IMR-90 (cell line): Measurements from ENCODE around the gene LSM14A. TPM values are rescaled to one million over a fixed set of nuclear protein-coding genes. Genes with fewer than 3 reads are reported as not detected.
A peak's percentile ranks its signal among the peaks of the same experiment; 100 is the strongest.

Experiments used
- ATAC-seq: fragments of 200-7000 bp; cut with Tn5 transposase; 2 replicates; pipeline ENCODE4 v1.9.1; 2020; ENCODE audit warnings: low read depth, mild to moderate bottlenecking, moderate library complexity
- BruUV-seq: library from RNA; stranded (reverse); fragments of 400-500 nt; replicated peaks from 2 replicates; lab custom pipeline; 2021; lab: Mats Ljungman, UMichigan
- CTCF ChIA-PET: fragments of 300-600 bp; formaldehyde crosslinking; extraction: SDS; loops from one replicate; lab custom pipeline; 2021; ENCODE audit warnings: antibody characterized with exemption; lab: Yijun Ruan, JAX
- POLR2A ChIA-PET: fragments of 300-600 bp; sonication (Branson Sonifier 250); formaldehyde crosslinking; loops from one replicate; lab custom pipeline; 2022; ENCODE audit warnings: antibody characterized with exemption; ENCODE audit not compliant: unreplicated experiment; lab: Charles Lee
- DNase-seq: peaks from one replicate; pipeline ENCODE4 v3.0.0; 2013
- H2AFZ ChIP-seq: replicated peaks from 2 replicates; pipeline ENCODE3; 2013; ENCODE audit warnings: low read length, mild to moderate bottlenecking; ENCODE audit not compliant: poor library complexity
- H2AK5ac ChIP-seq: 2 replicates; pipeline ENCODE4 v1.6.1; 2013; ENCODE audit warnings: low read depth, low read length, inconsistent platforms
- H2AK9ac ChIP-seq: replicated peaks from 2 replicates; pipeline ENCODE3; 2013; ENCODE audit warnings: mild to moderate bottlenecking, low read depth, low read length, moderate library complexity; ENCODE audit not compliant: poor library complexity
- H2BK120ac ChIP-seq: 2 replicates; pipeline ENCODE4 v1.6.1; 2013; ENCODE audit warnings: low read depth, low read length, inconsistent platforms
- H2BK15ac ChIP-seq: 3 replicates; pipeline ENCODE4 v1.6.1; 2013; ENCODE audit warnings: low read depth, low read length, inconsistent platforms
- H2BK20ac ChIP-seq: 2 replicates; pipeline ENCODE4 v1.6.1; 2013; ENCODE audit warnings: low read depth, mild to moderate bottlenecking, inconsistent platforms, low read length, moderate library complexity
- H2BK5ac ChIP-seq: 2 replicates; pipeline ENCODE4 v1.6.1; 2013; ENCODE audit warnings: mild to moderate bottlenecking, low read depth, low read length, inconsistent platforms; ENCODE audit not compliant: poor library complexity, severe bottlenecking
- H3K14ac ChIP-seq: replicated peaks from 2 replicates; pipeline ENCODE4 v1.6.1; 2013; ENCODE audit warnings: low read depth, low read length, inconsistent platforms
- H3K18ac ChIP-seq: 2 replicates; pipeline ENCODE4 v1.6.1; 2013; ENCODE audit warnings: low read depth, low read length, control low read depth
- H3K23ac ChIP-seq: 2 replicates; pipeline ENCODE4 v1.6.1; 2013; ENCODE audit warnings: low read depth, low read length, inconsistent platforms
- H3K27ac ChIP-seq: 2 replicates; pipeline ENCODE4 v1.5.1; 2013; ENCODE audit warnings: mild to moderate bottlenecking, control low read depth, low read length; ENCODE audit not compliant: insufficient read depth
- H3K27me3 ChIP-seq: 2 replicates; pipeline ENCODE4 v1.6.1; 2013; ENCODE audit warnings: low read length; ENCODE audit not compliant: control insufficient read depth, insufficient read depth
- H3K36me3 ChIP-seq: 2 replicates; pipeline ENCODE4 v1.6.1; 2013; ENCODE audit warnings: low read length, mixed read lengths; ENCODE audit not compliant: control insufficient read depth, insufficient read depth
- H3K4ac ChIP-seq: 2 replicates; pipeline ENCODE4 v1.6.1; 2013; ENCODE audit warnings: low read depth, low read length, inconsistent platforms
- H3K4me1 ChIP-seq: 2 replicates; pipeline ENCODE4 v1.6.1; 2013; ENCODE audit warnings: low read length, mixed read lengths; ENCODE audit not compliant: control insufficient read depth, insufficient read depth
- H3K4me2 ChIP-seq: 2 replicates; pipeline ENCODE4 v1.6.1; 2013; ENCODE audit warnings: low read depth, mild to moderate bottlenecking, control low read depth, low read length, moderate library complexity
- H3K4me3 ChIP-seq: 2 replicates; pipeline ENCODE4 v1.5.1; 2013; ENCODE audit warnings: low read depth, mild to moderate bottlenecking, control low read depth, low read length, moderate library complexity; ENCODE audit not compliant: insufficient read depth
- H3K56ac ChIP-seq: 2 replicates; pipeline ENCODE4 v1.6.1; 2013; ENCODE audit warnings: low read length, inconsistent platforms; ENCODE audit not compliant: insufficient read depth; ENCODE audit errors: extremely low read depth
- H3K79me1 ChIP-seq, 2 experiments: 2 replicates each; pipeline ENCODE4 v1.6.1; 2013; ENCODE audit warnings: low read length in 2 of 2, inconsistent platforms in 1 of 2, low read depth in 1 of 2
- H3K9ac ChIP-seq: 2 replicates; pipeline ENCODE4 v1.6.1; 2013; ENCODE audit warnings: low read depth, low read length, control low read depth
- H3K9me1 ChIP-seq: 2 replicates; pipeline ENCODE4 v1.6.1; 2013; ENCODE audit warnings: low read length, inconsistent platforms; ENCODE audit not compliant: insufficient read depth
- H3K9me3 ChIP-seq: 2 replicates; pipeline ENCODE4 v1.6.1; 2013; ENCODE audit warnings: low read length; ENCODE audit not compliant: control insufficient read depth, insufficient read depth
- H4K20me1 ChIP-seq: 2 replicates; pipeline ENCODE4 v1.6.1; 2013; ENCODE audit warnings: low read length, inconsistent platforms; ENCODE audit not compliant: insufficient read depth
- H4K5ac ChIP-seq: 2 replicates; pipeline ENCODE4 v1.6.1; 2013; ENCODE audit warnings: mild to moderate bottlenecking, low read depth, low read length, control low read depth
- H4K8ac ChIP-seq, 2 experiments: 2 replicates each; pipeline ENCODE4 v1.6.1; 2013; ENCODE audit warnings: low read depth in 2 of 2, low read length in 2 of 2, control low read depth in 1 of 2, inconsistent platforms in 1 of 2
- H4K91ac ChIP-seq: 2 replicates; pipeline ENCODE4 v1.6.1; 2013; ENCODE audit warnings: low read depth, low read length, inconsistent platforms; ENCODE audit not compliant: insufficient read depth
- BHLHE40 ChIP-seq: fragments of 150-350 bp; IDR thresholded peaks from 2 replicates; pipeline ENCODE4 v1.6.1; 2016; ENCODE audit warnings: mild to moderate bottlenecking, low read depth, low read length
- CEBPB ChIP-seq: IDR thresholded peaks from 2 replicates; pipeline ENCODE4 v1.6.1; 2012; ENCODE audit warnings: low read depth, low read length, improper control_type of control experiment
- CHD1 ChIP-seq: IDR thresholded peaks from 2 replicates; pipeline ENCODE4 v1.6.1; 2012; ENCODE audit warnings: low read depth, low read length, improper control_type of control experiment
- ELK1 ChIP-seq: fragments of 150-350 bp; IDR thresholded peaks from 2 replicates; pipeline ENCODE4 v1.6.1; 2016; ENCODE audit warnings: low read depth, mild to moderate bottlenecking, low read length, moderate library complexity, borderline replicate concordance
- FOS ChIP-seq: fragments of 150-350 bp; IDR thresholded peaks from 2 replicates; pipeline ENCODE4 v1.6.1; 2016; ENCODE audit warnings: low read depth, low read length
- MAFK ChIP-seq: IDR thresholded peaks from 2 replicates; pipeline ENCODE4 v1.6.1; 2012; ENCODE audit warnings: low read depth, low read length, improper control_type of control experiment
- MAZ ChIP-seq: IDR thresholded peaks from 2 replicates; pipeline ENCODE4 v1.6.1; 2012; ENCODE audit warnings: low read depth, mild to moderate bottlenecking, low read length, improper control_type of control experiment, moderate library complexity, borderline replicate concordance
- MXI1 ChIP-seq: IDR thresholded peaks from 2 replicates; pipeline ENCODE4 v1.6.1; 2012; ENCODE audit warnings: low read depth, mild to moderate bottlenecking, low read length, moderate library complexity, borderline replicate concordance
- NFE2L2 ChIP-seq: fragments of 150-350 bp; IDR thresholded peaks from 2 replicates; pipeline ENCODE4 v1.6.1; 2016; ENCODE audit warnings: low read depth, mild to moderate bottlenecking, low read length
- POLR2A ChIP-seq: IDR thresholded peaks from 2 replicates; pipeline ENCODE4 v1.6.1; 2012; ENCODE audit warnings: mild to moderate bottlenecking, low read depth, low read length
- RAD21 ChIP-seq: IDR thresholded peaks from 2 replicates; pipeline ENCODE4 v1.6.1; 2012; ENCODE audit warnings: low read length, improper control_type of control experiment
- RCOR1 ChIP-seq: IDR thresholded peaks from 2 replicates; pipeline ENCODE4 v1.6.1; 2012; ENCODE audit warnings: mild to moderate bottlenecking, low read length, improper control_type of control experiment; ENCODE audit not compliant: insufficient replicate concordance
- RFX5 ChIP-seq: IDR thresholded peaks from 2 replicates; pipeline ENCODE4 v1.8.0; 2012; ENCODE audit warnings: low read depth, mild to moderate bottlenecking, low read length, moderate library complexity
- SMC3 ChIP-seq: fragments of 150-350 bp; IDR thresholded peaks from 2 replicates; pipeline ENCODE4 v1.6.1; 2016; ENCODE audit warnings: low read depth, mild to moderate bottlenecking, antibody characterized with exemption, low read length, moderate library complexity
- WGBS, 2 experiments: methylation state at CpG; one replicate each; pipeline versions ENCODE4 v1.1.5 to v1.1.7; 2013; ENCODE audit warnings: missing lambda C conversion rate in 2 of 2; ENCODE audit not compliant: insufficient read length in 1 of 2; ENCODE audit errors: extremely low coverage in 2 of 2; 5-methylcytosine and 5-hydroxymethylcytosine counted together
- dilution Hi-C: fragments of 300-500 bp; cut with HindIII; formaldehyde crosslinking; loops from one replicate; pipeline ENCODE4 v1.14.3; 2018; ENCODE audit warnings: low sequenced_read_pairs; ENCODE audit not compliant: unreplicated experiment
- in situ Hi-C: fragments of 300-500 bp; cut with MboI; formaldehyde crosslinking; loops from 3 replicates; pipeline ENCODE4 v1.14.3; 2019; ENCODE audit warnings: low sequenced_read_pairs, inconsistent platforms, mixed read lengths
- intact Hi-C: fragments of 100-400 bp; cut with micrococcal nuclease; formaldehyde crosslinking; loops from 2 replicates; pipeline ENCODE4 v1.10.0; 2022
- polyA plus RNA-seq, 3 experiments: library from polyadenylated mRNA; depleted of rRNA; stranded (reverse); fragments of >200 nt; gene quantifications; 2 replicates each; pipeline ENCODE4 v1.2.3, GENCODE V29; 2012; ENCODE audit warnings: low replicate concordance in 1 of 3
- total RNA-seq: library from RNA; depleted of rRNA; stranded (reverse); fragments of >200 nt; gene quantifications from 2 replicates; pipeline ENCODE4 v1.2.3, GENCODE V29; 2012
- TF ChIP-seq, protein P1 (sequence below): fragments of 150-350 bp; IDR thresholded peaks from 2 replicates; pipeline ENCODE4 v1.6.1; 2017; ENCODE audit warnings: mild to moderate bottlenecking, antibody characterized with exemption, low read length, low read depth
- TF ChIP-seq, protein P2 (sequence below): conservative IDR thresholded peaks from 2 replicates; pipeline ENCODE4 v1.5.1; 2012; ENCODE audit warnings: mild to moderate bottlenecking, low read depth, low read length, improper control_type of control experiment

Gene LSM14A
- total and polyA plus RNA-seq, 2 of the 4 experiments (the other 2 are of a cell fraction): 44.3 to 54.8 TPM

DNA sequence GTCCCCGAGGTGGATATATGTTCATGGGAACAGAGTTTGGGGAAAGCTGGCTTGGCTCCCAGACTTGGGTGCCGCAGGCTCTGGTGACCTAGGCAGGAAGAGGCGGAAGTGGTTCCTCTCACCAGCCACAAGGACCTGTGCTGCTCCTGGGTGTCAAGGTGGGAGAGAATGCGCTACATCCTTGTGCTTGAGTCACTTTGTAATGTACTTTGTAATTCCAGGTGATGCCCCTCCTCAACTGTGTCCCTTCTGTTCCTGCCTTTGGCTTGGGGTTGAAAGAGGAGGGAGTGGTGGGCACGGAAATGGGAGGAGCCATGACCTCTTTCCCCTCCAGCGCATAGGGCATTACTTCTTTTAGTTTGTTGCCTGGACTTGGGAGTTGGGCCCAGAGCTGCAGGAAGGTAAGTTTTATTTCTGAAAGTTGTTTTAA is 92.9 kb downstream of the LSM14A start:
- Histone ChIP-seq H3K4me2 (no peak overlapping the region), H3K23ac (no peak overlapping the region), H3K4ac (peak overlapping the region; percentile 45; the same call in 1 of the 2 replicates), H2BK15ac (peak overlapping the region; percentile 54; the same call in 1 of the 3 replicates), H2AK9ac (no peak overlapping the region), H4K5ac (0 out of 2 replicates have a peak overlapping the region, but pooled peaks have one; percentile 32), H3K4me3 (no peak overlapping the region), H4K8ac (peak overlapping the region in 1 of 2 experiments; percentile 37; a peak in 2 of 4 replicates), H3K9me1 (peaks cover 27% of the 10 kb centered on the region), H3K18ac (no peak overlapping the region), H2BK20ac (0 out of 2 replicates have a peak overlapping the region, but pooled peaks have one; percentile 13), H2BK5ac (peak overlapping the region; percentile 39), H3K14ac (0 out of 2 replicates have a peak overlapping the region, but pooled peaks have one; percentile 40), H3K27me3 (no peaks in the 10 kb centered on the region), H4K20me1 (0 out of 2 replicates have a peak, but pooled peaks cover 5% of the 10 kb centered on the region), H3K79me1 (peaks cover 39 to 76% of the 10 kb centered on the region in 2 experiments), H2BK120ac (0 out of 2 replicates have a peak overlapping the region, but pooled peaks have one; percentile 3), H3K56ac (no peak overlapping the region), H4K91ac (0 out of 2 replicates have a peak overlapping the region, but pooled peaks have one; percentile 2), H3K9me3 (no peaks in the 10 kb centered on the region), H3K9ac (no peak overlapping the region), H2AFZ (no peak overlapping the region), H2AK5ac (peak overlapping the region; percentile 67), H3K27ac (no peak overlapping the region), H3K4me1 (peaks cover 26% of the 10 kb centered on the region), H3K36me3 (peaks cover 7% of the 10 kb centered on the region)
- TF ChIP-seq BHLHE40 (no peak), CEBPB (no peak), CHD1 (no peak), RAD21 (no peak), MAZ (no peak), ELK1 (no peak), FOS (no peak), RCOR1 (no peak), RFX5 (no peak), SMC3 (no peak), MXI1 (no peak), POLR2A (no peak), NFE2L2 (no peak), MAFK (no peak)
- TF ChIP-seq, protein P1, sequence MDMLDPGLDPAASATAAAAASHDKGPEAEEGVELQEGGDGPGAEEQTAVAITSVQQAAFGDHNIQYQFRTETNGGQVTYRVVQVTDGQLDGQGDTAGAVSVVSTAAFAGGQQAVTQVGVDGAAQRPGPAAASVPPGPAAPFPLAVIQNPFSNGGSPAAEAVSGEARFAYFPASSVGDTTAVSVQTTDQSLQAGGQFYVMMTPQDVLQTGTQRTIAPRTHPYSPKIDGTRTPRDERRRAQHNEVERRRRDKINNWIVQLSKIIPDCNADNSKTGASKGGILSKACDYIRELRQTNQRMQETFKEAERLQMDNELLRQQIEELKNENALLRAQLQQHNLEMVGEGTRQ: no peak
- TF ChIP-seq, protein P2, sequence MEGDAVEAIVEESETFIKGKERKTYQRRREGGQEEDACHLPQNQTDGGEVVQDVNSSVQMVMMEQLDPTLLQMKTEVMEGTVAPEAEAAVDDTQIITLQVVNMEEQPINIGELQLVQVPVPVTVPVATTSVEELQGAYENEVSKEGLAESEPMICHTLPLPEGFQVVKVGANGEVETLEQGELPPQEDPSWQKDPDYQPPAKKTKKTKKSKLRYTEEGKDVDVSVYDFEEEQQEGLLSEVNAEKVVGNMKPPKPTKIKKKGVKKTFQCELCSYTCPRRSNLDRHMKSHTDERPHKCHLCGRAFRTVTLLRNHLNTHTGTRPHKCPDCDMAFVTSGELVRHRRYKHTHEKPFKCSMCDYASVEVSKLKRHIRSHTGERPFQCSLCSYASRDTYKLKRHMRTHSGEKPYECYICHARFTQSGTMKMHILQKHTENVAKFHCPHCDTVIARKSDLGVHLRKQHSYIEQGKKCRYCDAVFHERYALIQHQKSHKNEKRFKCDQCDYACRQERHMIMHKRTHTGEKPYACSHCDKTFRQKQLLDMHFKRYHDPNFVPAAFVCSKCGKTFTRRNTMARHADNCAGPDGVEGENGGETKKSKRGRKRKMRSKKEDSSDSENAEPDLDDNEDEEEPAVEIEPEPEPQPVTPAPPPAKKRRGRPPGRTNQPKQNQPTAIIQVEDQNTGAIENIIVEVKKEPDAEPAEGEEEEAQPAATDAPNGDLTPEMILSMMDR: no peak
- dilution Hi-C loops (no loop called here), in situ Hi-C loops (no loop called here), intact Hi-C loops (no loop called here)
- ATAC-seq: no peak
- no CpG with 5 or more reads among the region's 6 CpGs for WGBS, 2 experiments
- DNase-seq: no peak
- POLR2A ChIA-PET: no interaction called here
- no TSS peak for BruUV-seq
- CTCF ChIA-PET: interaction anchor here (0.5 to 1.9 kb wide), 2 partner anchors 64 to 81 kb away, joined by 3 to 5 read pairs; no protein-coding TSS in a partner anchor
